ENCODE data around the gene ERG. TPM values are rescaled to one million over a fixed set of nuclear protein-coding genes. Genes with fewer than 3 reads are reported as not detected.

Gene ERG
- total and polyA plus RNA-seq, 8 donors, result 1.7 to 4.6 (median 2.6) TPM

- DNase-seq, result no peak
- Histone ChIP-seq H3K36me3 (no peaks in the 10 kb centered on the region), H3K27me3 (no peaks in the 10 kb centered on the region), H3K4me1 (no peaks in the 10 kb centered on the region), H3K4me3 (no peak overlapping the region), H3K9me3 (no peaks in the 10 kb centered on the region), H3K27ac (no peak overlapping the region)
- intact Hi-C loops (cut with DNase I), result loop anchor here in 1 of 3 donors (10.0 kb wide), 1 partner anchor 55 kb away; no protein-coding TSS in a partner anchor
- 67 to 74% methylated on average over 5 of the region's 5 CpGs for WGBS, 2 donors
- ATAC-seq, result no peak
- FAIRE-seq, result no peak
- no peak for TF ChIP-seq CTCF (IDR thresholded peaks at IDR 0.05)
Observed at GRCh38 chr21:38439957-38440356, 58.3 kb downstream of the ERG start.

GRCh38 chr21:38439426-38439825, 58.9 kb downstream of the ERG start:
- Histone ChIP-seq H3K27ac (no peak overlapping the region), H3K36me3 (no peaks in the 10 kb centered on the region), H3K27me3 (no peaks in the 10 kb centered on the region), H3K4me1 (no peaks in the 10 kb centered on the region), H3K4me3 (no peak overlapping the region), H3K9me3 (no peaks in the 10 kb centered on the region)
- TF ChIP-seq CTCF (IDR thresholded peaks at IDR 0.05), result no peak
- WGBS, 2 donors, result 46 to 47% methylated on average over 6 of the region's 6 CpGs
- intact Hi-C loops (cut with DNase I), result no loop called here
- no peak for DNase-seq
- ATAC-seq, result no peak
- FAIRE-seq, result no peak

GRCh38 chr21:38438462-38438893, 59.8 kb downstream of the ERG start:
- no peak for TF ChIP-seq CTCF (IDR thresholded peaks at IDR 0.05)
- no peaks in the 10 kb centered on the region for H3K4me1 ChIP-seq
- no peak for FAIRE-seq
- no peaks in the 10 kb centered on the region for H3K9me3 ChIP-seq
- no peak overlapping the region for H3K4me3 ChIP-seq
- no peaks in the 10 kb centered on the region for H3K27me3 ChIP-seq
- DNase-seq, result no peak
- 66 to 70% methylated on average over 11 of the region's 11 CpGs for whole genome bisulfite sequencing, 2 donors
- intact Hi-C loops (cut with DNase I), result no loop called here
- no peak overlapping the region for H3K27ac ChIP-seq
- ATAC-seq, result peak in 1 of 4 donors; percentile 41
- no peaks in the 10 kb centered on the region for H3K36me3 ChIP-seq

- no peaks in the 10 kb centered on the region for H3K4me1 ChIP-seq
- FAIRE-seq, result no peak
- no peak overlapping the region for H3K4me3 ChIP-seq
- intact Hi-C loops (cut with DNase I), result no loop called here
- H3K27me3 ChIP-seq, result no peaks in the 10 kb centered on the region
- no peak overlapping the region for H3K27ac ChIP-seq
- 73 to 76% methylated on average over 4 of the region's 4 CpGs for WGBS, 2 donors
- no peak for DNase-seq
- no peak for ATAC-seq
- no peaks in the 10 kb centered on the region for H3K36me3 ChIP-seq
- TF ChIP-seq CTCF (IDR thresholded peaks at IDR 0.05), result no peak
- no peaks in the 10 kb centered on the region for H3K9me3 ChIP-seq
Observed at GRCh38 chr21:38436341-38436740, 61.9 kb downstream of the ERG start.

- Histone ChIP-seq H3K4me1 (no peaks in the 10 kb centered on the region), H3K9me3 (no peaks in the 10 kb centered on the region), H3K27ac (no peak overlapping the region), H3K27me3 (no peaks in the 10 kb centered on the region), H3K4me3 (no peak overlapping the region), H3K36me3 (no peaks in the 10 kb centered on the region)
- DNase-seq (no peak), ATAC-seq (no peak), FAIRE-seq (no peak)
- no peak for TF ChIP-seq CTCF (IDR thresholded peaks at IDR 0.05)
- intact Hi-C loops (cut with DNase I), result no loop called here
- WGBS, 2 donors, result 57 to 62% methylated on average over 8 of the region's 8 CpGs
Observed at GRCh38 chr21:38434913-38435533, 63.3 kb downstream of the ERG start.

Data from pancreas (tissue), 10 donors.